ENCODE measurements around the gene ABTB2. TPM values are rescaled to one million over a fixed set of nuclear protein-coding genes. Genes with fewer than 3 reads are reported as not detected.
A peak's percentile ranks its signal among the peaks of the same experiment; 100 is the strongest.

ABTB2 gene
- total RNA-seq, 2 donors from 2014 or later: 5.8 to 11.1 TPM

- Histone ChIP-seq H3K27ac (peak overlapping the region; percentile 19), H3K4me1 (peaks cover 4% of the 10 kb centered on the region), H3K9me3 (no peaks in the 10 kb centered on the region), H3K36me3 (no peaks in the 10 kb centered on the region), H3K4me3 (no peak overlapping the region), H3K9ac (ENCODE audit: low read depth in 2 of 2, low read length in 2 of 2) (no peak overlapping the region), H3K27me3 (no peaks in the 10 kb centered on the region)
- intact Hi-C loops (cut with DNase I): no loop called here
- no peak for TF ChIP-seq CTCF (IDR thresholded peaks at IDR 0.05)
- DNase-seq: no peak
Measured at GRCh38 chr11:34226210-34226609, 131.6 kb downstream of the ABTB2 start.

DNA sequence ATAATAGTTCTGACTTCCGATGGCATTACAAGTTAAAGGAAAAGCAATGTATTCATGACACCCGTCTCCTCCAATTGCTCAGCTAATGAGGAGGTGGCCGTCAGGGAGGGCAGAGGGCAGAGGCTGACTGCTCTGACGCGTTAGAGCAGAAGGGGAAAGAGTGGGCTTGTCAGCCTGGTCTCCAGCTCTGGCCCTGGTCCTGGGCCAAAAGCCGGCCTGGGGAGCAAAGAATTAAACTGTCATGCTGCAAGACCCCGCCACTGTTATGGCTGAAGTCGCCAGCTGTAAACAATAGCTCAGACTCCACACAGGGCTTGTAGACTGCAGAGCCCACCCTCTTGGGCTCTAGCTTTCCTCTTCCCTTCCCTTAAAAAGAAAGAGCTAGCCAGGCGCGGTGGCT, 132.7 kb downstream of the ABTB2 start:
- Histone ChIP-seq H3K27me3 (no peaks in the 10 kb centered on the region), H3K36me3 (no peaks in the 10 kb centered on the region), H3K27ac (no peak overlapping the region)

DNA sequence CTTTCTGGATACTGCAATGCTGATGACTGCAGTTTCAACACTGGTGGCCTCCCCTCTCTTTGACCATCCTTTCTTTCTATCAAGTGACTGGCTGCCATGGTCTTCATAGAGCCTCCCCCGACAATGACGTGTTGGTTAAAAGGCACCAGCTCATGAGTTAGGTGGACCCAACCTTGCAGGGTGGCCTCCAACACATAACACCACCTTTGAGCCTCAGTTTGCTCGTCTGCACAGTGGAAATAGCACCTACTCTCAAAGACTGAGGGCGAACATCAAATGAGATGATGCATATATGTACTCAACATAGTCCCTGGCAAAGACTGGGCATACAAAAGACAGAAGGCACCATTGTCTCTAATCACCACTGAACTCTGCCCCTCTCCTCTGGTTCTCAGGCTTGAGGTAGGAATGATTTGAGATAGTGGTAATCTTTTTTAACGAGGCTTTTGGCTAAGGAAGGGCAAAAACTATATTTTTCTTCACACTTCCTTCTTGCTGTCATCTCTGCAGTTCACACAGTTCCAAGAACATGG, 133.3 kb downstream of the ABTB2 start:
- H3K9ac ChIP-seq (ENCODE audit: low read depth in 2 of 2, low read length in 2 of 2): no peak overlapping the region
- H3K9me3 ChIP-seq: no peaks in the 10 kb centered on the region
- H3K4me1 ChIP-seq: peaks cover 4% of the 10 kb centered on the region
- intact Hi-C loops (cut with DNase I): no loop called here
- H3K27ac ChIP-seq: peak overlapping the region; percentile 15
- no peak for TF ChIP-seq CTCF (IDR thresholded peaks at IDR 0.05)
- H3K27me3 ChIP-seq: no peaks in the 10 kb centered on the region
- no peak overlapping the region for H3K4me3 ChIP-seq
- no peaks in the 10 kb centered on the region for H3K36me3 ChIP-seq
- DNase-seq: no peak

More for the DNA sequence above, 132.7 kb downstream of the ABTB2 start:
- Histone ChIP-seq H3K9ac (ENCODE audit: low read depth in 2 of 2, low read length in 2 of 2) (peak overlapping the region in 1 of 2 donors; percentile 26), H3K9me3 (no peaks in the 10 kb centered on the region), H3K4me1 (peaks cover 4% of the 10 kb centered on the region), H3K4me3 (no peak overlapping the region)
- DNase-seq: no peak
- TF ChIP-seq CTCF (IDR thresholded peaks at IDR 0.05): no peak
- intact Hi-C loops (cut with DNase I): no loop called here

GRCh38 chr11:34223907-34224306, 133.9 kb downstream of the ABTB2 start:
- no peaks in the 10 kb centered on the region for H3K36me3 ChIP-seq
- no peak overlapping the region for H3K4me3 ChIP-seq
- no peak overlapping the region for H3K9ac ChIP-seq (ENCODE audit: low read depth in 2 of 2, low read length in 2 of 2)
- H3K9me3 ChIP-seq: no peaks in the 10 kb centered on the region
- no peak overlapping the region for H3K27ac ChIP-seq
- no peak for DNase-seq
- H3K4me1 ChIP-seq: peaks cover 4% of the 10 kb centered on the region
- TF ChIP-seq CTCF (IDR thresholded peaks at IDR 0.05): no peak
- no peaks in the 10 kb centered on the region for H3K27me3 ChIP-seq
- intact Hi-C loops (cut with DNase I): no loop called here

DNA sequence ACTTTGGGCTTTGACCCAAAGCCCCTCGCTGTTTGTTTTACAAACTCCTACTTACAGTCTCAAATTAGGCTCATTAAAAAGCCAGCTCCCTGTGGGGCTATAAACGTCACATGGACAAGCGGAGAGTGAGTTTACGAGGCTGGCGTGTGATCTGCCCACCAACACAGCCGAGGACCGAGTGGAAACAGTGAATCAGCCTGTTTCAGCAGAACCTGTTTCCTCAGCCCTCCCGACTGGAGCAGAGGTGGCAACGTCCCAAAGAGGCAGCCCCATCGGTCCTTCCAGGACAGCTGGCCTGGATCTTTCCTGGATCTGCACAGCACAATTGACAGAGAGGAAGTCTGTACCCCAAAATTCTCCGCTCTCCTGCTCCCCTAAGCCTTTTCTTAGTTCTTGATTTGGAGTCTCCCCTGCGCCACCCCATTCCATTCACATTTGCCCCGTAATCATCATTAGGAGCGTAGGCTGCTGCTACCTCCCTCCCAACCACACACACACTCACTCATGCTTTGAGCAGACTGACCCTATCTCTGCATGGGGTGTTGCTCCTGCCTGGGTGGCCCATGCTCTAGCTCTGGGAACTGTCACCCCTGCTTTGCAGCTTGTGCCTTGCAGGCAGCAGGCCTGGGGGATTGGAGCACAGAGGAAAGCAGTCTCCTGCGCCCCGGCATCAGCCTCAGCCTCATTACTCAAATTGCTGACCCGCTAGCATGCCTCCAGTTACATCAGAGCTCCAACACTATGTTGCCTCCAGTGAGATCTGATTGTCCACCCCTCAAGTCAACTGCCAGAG, 134.6 kb downstream of the ABTB2 start:
- no peaks in the 10 kb centered on the region for H3K9me3 ChIP-seq
- peak; percentile 74 for DNase-seq
- intact Hi-C loops (cut with DNase I): no loop called here
- peaks cover 4% of the 10 kb centered on the region for H3K4me1 ChIP-seq
- H3K27ac ChIP-seq: no peak overlapping the region
- peak overlapping the region in 1 of 2 donors; percentile 14 for H3K9ac ChIP-seq (ENCODE audit: low read depth in 2 of 2, low read length in 2 of 2)
- no peaks in the 10 kb centered on the region for H3K27me3 ChIP-seq
- no peak overlapping the region for H3K4me3 ChIP-seq
- TF ChIP-seq CTCF (IDR thresholded peaks at IDR 0.05): no peak
- H3K36me3 ChIP-seq: no peaks in the 10 kb centered on the region
